ENCODE measurements around the gene HHATL. TPM values are rescaled to one million over a fixed set of nuclear protein-coding genes. Genes with fewer than 3 reads are reported as not detected.

The HHATL gene
- total RNA-seq, 4 donors from 2014 or later = 2.3 TPM; not detected in 3

DNA sequence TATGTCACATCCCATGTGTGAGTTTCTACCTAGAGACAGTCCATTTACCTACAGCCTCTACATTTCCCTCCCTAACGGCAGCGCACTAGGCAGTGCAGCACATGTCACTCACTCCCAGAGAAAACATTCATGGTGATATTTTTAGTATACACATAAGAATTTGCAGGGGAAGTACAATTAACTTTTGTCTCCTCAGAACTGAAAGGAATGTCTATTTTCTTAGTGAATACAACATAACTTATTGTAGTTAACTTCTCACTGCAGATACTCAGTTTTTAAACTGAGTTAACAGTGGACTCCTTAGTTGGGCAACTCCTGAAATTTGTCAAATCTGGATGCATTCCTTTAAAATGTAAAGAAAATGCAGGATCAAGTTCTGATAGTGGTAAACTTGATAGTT is 53.6 kb downstream of the HHATL start:
- WGBS = 64% methylated on average over 2 of the region's 2 CpGs
- H3K4me3 ChIP-seq = no peak overlapping the region
- H3K27ac ChIP-seq = no peak overlapping the region
- no peaks in the 10 kb centered on the region for H3K9me3 ChIP-seq
- H3K36me3 ChIP-seq = peaks cover 41% of the 10 kb centered on the region
- H3K27me3 ChIP-seq = no peaks in the 10 kb centered on the region
- H3K4me1 ChIP-seq = peaks cover 34% of the 10 kb centered on the region
- DNase-seq (ENCODE audit: low spot score in 2 of 2) = no peak
- TF ChIP-seq POLR2AphosphoS5 (IDR thresholded peaks at IDR 0.05) = no peak
- no peak for TF ChIP-seq EP300 (IDR thresholded peaks at IDR 0.05)
- TF ChIP-seq POLR2A (IDR thresholded peaks at IDR 0.05) = no peak
- TF ChIP-seq, protein P1, sequence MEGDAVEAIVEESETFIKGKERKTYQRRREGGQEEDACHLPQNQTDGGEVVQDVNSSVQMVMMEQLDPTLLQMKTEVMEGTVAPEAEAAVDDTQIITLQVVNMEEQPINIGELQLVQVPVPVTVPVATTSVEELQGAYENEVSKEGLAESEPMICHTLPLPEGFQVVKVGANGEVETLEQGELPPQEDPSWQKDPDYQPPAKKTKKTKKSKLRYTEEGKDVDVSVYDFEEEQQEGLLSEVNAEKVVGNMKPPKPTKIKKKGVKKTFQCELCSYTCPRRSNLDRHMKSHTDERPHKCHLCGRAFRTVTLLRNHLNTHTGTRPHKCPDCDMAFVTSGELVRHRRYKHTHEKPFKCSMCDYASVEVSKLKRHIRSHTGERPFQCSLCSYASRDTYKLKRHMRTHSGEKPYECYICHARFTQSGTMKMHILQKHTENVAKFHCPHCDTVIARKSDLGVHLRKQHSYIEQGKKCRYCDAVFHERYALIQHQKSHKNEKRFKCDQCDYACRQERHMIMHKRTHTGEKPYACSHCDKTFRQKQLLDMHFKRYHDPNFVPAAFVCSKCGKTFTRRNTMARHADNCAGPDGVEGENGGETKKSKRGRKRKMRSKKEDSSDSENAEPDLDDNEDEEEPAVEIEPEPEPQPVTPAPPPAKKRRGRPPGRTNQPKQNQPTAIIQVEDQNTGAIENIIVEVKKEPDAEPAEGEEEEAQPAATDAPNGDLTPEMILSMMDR (IDR thresholded peaks at IDR 0.05) = no peak

DNA sequence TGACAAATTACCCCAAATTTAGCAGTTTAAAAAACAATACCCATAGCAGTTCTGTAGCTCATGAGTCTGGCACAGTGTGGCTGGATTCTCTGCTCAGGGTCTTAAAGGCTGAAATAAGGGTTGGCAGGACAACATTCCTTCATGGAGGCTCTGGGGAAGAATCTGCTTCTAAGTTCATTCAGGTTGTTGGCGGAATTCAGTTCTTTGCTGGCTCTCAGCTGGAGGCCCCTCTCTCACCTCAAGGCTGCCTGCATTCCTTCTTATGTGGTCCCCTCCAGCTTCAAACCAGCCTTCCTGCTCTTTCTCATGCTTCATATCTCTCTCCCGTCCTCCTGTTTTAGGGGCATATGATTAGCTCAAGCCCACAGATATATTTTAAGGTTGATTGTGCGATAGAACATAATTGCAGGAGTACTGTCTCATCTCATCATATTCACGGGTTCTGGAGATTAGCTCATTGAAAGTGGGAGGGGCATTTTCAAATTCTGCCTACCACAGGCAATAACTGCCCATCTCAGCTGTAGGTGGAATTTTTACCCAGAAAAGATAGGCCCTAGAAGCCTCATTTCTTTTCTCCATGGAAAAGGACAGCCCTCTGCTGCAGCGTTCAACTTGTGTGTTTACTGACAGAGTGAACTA is 54.7 kb downstream of the HHATL start:
- Histone ChIP-seq H3K9me3 (no peaks in the 10 kb centered on the region), H3K4me3 (no peak overlapping the region), H3K36me3 (peaks cover 51% of the 10 kb centered on the region), H3K4me1 (peaks cover 23% of the 10 kb centered on the region), H3K27ac (no peak overlapping the region), H3K27me3 (no peaks in the 10 kb centered on the region)
- no peak for DNase-seq (ENCODE audit: low spot score in 2 of 2)
- 80% methylated on average over 5 of the region's 5 CpGs for WGBS
- TF ChIP-seq EP300 (IDR thresholded peaks at IDR 0.05) (no peak), POLR2A (IDR thresholded peaks at IDR 0.05) (no peak), POLR2AphosphoS5 (IDR thresholded peaks at IDR 0.05) (no peak)
- TF ChIP-seq, protein P1 (IDR thresholded peaks at IDR 0.05) = no peak

Other genes with a start within 250 kb of the HHATL start
- gene VIPR1, start 200.2 kb downstream of the HHATL start, total RNA-seq = 100 to 1,000 TPM in 1 of 4 donors, 10 to 100 TPM in 3; 39.8 to 148 (median 74.3) TPM
- 10 to 100 TPM; 22.4 to 44.4 (median 28.5) TPM for gene SEC22C, start 120.8 kb downstream of the HHATL start, total RNA-seq
- 10 to 100 TPM; 15.8 to 30.9 (median 23.9) TPM for gene SS18L2, start 111.9 kb downstream of the HHATL start, total RNA-seq
- 100 to 1,000 TPM in 1 of 4 donors, 10 to 100 TPM in 3; 47.7 to 328 (median 66.8) TPM for gene NKTR, start 102.1 kb downstream of the HHATL start, total RNA-seq
- 10 to 100 TPM; 17.9 to 36.1 (median 20.7) TPM for gene ZBTB47, start 49.1 kb downstream of the HHATL start, total RNA-seq
- not detected for gene KLHL40, start 17.3 kb downstream of the HHATL start, total RNA-seq
- gene CCDC13, start 70.5 kb upstream of the HHATL start, total RNA-seq = under 1 TPM in 1 of 4 donors, not detected in 3; 0.89 TPM
- 10 to 100 TPM; 46.8 to 91.9 (median 81.4) TPM for gene HIGD1A, start 101.7 kb upstream of the HHATL start, total RNA-seq
- 1 to 10 TPM; 1.2 to 6.6 (median 3.4) TPM for gene ACKR2, start 106.6 kb upstream of the HHATL start, total RNA-seq
- not detected for gene CYP8B1, start 173.1 kb upstream of the HHATL start, total RNA-seq
- gene ZNF662, start 203.3 kb upstream of the HHATL start, total RNA-seq = 10 to 100 TPM; 12.7 to 34.4 (median 12.9) TPM

Data from suprapubic skin (tissue), 4 donors.